Adipose tissue (tissue), 3 donors: ENCODE results near the gene RAMP3. TPM values are rescaled to one million over a fixed set of nuclear protein-coding genes. Genes with fewer than 3 reads are reported as not detected.

ENCODE experiments used
- H3K27ac ChIP-seq: one replicate; pipeline ENCODE4 v1.5.1; 2013; ENCODE audit warnings: low read depth, low read length
- WGBS, 3 donors: extraction: QIAGEN DNeasy Blood & Tissue Kit; methylation state at CpG; one replicate each; pipeline ENCODE4 v1.1.7; 2013; 5-methylcytosine and 5-hydroxymethylcytosine counted together
- polyA plus RNA-seq, 3 donors: library from polyadenylated mRNA; stranded (reverse); fragments of 200-250 nt; gene quantifications; one replicate each; pipeline ENCODE4 v1.2.3, GENCODE V29; 2013
- donor health status: healthy with polysubstance abuse.
- donor health status: Bipolar disorder and iron deficiency.
- donor health status: healthy.

The RAMP3 gene
- polyA plus RNA-seq, 3 donors: 11.6 to 107 (median 58.5) TPM

DNA sequence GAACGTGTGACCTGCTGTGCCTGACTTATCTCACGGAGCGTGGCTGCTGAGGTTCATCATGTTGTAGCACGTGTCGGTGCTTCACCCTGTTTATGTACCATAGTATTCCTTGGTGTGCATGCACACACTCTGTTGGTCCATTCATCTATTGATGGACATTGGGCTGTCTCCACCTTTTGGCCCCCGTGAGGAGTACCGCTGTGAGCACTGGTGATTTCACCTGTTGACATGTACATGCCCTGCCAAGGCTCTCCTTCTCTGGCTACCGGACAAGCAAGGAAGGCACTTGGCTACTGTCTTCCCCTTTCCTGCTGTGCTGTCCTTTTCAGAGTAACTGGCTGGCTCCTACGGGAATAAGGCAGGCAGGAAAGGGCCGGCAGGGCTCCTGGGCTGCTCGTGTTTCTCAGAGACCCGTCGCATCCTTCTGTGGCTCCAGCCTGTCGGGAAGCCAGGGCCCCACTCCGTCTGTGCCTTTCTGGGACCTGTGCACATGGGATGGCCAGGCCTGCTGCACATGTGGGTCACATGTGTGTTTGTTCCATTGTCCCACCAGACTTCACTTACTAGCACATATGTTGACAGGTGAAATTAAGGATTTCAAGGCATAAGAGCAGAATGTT lies 28.3 kb upstream of the RAMP3 start:
- WGBS, 3 donors: 76 to 82% (median 81%) methylated on average over 15 of the region's 15 CpGs
- H3K27ac ChIP-seq: no peak overlapping the region

DNA sequence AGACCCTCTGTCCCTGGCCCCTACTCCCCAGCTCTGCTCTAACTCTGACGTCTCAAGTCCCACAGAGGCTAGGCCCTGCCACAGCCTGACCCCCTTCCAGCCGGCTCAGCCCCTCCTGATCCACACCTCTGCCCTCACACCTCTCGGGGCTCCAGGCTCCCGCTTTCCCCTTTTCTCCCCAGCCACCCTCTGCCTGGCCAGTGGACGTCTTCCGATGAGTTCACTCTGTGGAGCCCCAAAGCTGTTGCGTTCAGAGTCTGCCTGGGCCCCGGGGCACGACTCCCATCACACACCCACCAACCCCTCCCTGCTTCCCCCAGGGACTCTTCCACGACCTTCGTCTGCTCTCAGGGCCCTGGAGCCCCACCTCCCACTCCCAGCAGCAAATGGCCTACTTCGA lies 27.7 kb upstream of the RAMP3 start:
- H3K27ac ChIP-seq: no peak overlapping the region
- WGBS, 3 donors: 68 to 80% (median 69%) methylated on average over 12 of the region's 12 CpGs

DNA sequence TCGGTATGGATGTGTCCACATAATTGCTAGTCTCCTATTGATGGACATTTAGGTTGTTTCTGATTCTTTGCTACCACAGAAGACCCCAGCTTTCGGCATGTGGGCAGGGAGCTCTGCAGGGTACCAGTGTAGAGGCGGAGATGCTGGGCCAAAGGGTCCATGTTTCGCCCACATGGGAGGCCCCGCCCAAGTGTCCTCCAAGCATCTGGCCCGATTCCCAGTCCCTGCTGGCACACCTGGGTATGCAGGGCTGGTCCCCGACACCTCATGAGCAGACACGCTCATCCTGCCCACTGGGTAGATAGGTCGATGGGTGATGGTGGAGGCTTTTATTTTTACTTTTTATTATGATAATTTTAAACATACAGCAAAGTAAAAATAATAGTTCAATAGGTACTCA lies 26.7 kb upstream of the RAMP3 start:
- no peak overlapping the region for H3K27ac ChIP-seq
- WGBS, 3 donors: 57 to 90% (median 86%) methylated on average over 9 of the region's 9 CpGs

DNA sequence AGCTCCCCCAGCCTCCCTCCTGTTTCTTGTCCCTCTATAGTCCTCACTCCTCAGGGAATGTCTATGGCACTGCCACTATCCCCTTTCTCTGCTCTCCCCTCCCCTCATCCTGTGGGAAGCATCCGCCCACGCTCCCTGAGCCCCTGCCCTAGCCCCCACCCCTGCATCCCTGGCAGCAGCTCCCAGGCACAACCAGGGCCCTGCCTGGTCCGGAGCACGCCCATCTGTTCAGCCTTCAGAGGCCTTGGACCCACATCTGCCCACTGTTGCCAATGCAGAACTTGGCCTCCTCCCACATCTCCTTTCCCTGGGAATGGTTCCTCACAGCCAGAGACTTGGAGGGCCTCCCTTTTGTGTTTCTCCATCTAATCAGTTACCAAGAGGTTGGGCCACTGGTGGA lies 25.7 kb upstream of the RAMP3 start:
- H3K27ac ChIP-seq: no peak overlapping the region
- WGBS, 3 donors: 68 to 70% (median 69%) methylated on average over 4 of the region's 4 CpGs

DNA sequence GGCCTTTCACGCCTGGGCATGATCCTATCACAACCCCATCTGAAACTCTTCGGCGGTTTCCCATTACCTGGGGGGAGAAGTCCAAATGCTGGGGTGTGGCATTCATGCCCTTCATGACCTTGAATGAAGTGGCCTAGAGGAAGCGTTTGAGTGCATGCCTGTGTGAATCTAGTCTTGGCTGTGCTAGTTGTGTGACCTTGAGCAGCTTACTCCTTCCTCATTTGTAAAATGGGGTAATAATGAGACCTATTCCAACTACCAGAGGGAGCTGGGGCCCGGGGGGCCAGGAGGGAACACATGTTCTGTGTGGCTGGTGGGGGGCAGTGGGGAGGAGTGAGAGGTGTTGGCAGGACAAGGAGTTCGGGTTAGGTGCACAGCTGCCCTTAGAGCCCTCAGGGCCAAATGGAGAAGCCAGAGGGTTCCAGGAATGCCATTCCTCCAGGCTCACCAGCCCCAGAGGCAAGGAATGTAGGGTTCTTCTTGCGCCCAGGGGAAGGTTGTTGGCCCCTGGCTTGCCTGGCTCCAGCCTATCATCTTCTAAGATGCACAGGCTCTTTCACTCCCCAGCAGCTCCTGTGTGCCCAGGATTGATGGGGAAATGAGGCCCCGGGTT lies 24.8 kb upstream of the RAMP3 start:
- H3K27ac ChIP-seq: no peak overlapping the region
- WGBS, 3 donors: 55 to 85% (median 80%) methylated on average over 7 to 8 of the region's 8 CpGs

DNA sequence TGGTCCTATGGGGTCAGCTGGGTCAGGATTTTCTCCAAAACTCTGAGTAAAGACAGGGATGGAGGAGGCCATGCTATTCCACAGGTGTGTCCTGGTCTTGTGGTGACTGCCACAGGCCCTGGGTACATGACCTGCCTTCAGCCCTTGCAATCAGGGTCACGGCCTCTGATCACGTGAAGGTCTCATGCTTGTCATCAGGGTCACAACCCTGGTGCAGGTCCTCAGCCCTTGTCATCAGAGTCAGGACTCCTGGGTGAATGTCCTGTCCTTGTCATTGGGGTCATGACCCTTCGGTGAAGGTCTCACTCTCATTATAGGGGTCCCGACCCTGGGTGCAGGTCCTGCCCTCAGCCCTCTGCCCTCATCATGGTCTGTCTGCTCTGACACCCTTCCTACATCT lies 24.2 kb upstream of the RAMP3 start:
- WGBS, 3 donors: 85 to 94% (median 92%) methylated on average over 4 of the region's 4 CpGs

DNA sequence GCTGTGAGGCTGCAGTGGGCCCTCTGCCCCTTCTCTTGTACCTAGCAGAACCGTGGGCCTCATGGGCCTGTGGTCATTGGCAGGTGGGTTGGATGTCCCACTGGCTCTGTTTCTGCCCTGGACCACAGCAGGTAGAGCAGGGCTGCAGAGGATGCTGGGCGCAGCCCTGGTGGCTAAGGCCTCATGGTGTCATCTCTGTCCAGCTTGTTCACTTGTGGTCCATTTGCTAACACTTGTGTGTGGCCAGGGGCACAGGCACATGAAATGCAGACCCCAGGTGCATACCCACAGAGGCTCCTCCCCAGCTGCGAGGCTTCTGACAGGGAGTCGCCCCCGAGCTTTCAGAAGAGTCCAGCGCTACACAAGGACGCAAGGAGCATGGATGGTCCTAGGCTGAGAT lies 23.7 kb upstream of the RAMP3 start:
- 88 to 94% (median 93%) methylated on average over 7 of the region's 7 CpGs for WGBS, 3 donors
- no peak overlapping the region for H3K27ac ChIP-seq

More for the DNA sequence above, 24.2 kb upstream of the RAMP3 start:
- H3K27ac ChIP-seq: no peak overlapping the region

DNA sequence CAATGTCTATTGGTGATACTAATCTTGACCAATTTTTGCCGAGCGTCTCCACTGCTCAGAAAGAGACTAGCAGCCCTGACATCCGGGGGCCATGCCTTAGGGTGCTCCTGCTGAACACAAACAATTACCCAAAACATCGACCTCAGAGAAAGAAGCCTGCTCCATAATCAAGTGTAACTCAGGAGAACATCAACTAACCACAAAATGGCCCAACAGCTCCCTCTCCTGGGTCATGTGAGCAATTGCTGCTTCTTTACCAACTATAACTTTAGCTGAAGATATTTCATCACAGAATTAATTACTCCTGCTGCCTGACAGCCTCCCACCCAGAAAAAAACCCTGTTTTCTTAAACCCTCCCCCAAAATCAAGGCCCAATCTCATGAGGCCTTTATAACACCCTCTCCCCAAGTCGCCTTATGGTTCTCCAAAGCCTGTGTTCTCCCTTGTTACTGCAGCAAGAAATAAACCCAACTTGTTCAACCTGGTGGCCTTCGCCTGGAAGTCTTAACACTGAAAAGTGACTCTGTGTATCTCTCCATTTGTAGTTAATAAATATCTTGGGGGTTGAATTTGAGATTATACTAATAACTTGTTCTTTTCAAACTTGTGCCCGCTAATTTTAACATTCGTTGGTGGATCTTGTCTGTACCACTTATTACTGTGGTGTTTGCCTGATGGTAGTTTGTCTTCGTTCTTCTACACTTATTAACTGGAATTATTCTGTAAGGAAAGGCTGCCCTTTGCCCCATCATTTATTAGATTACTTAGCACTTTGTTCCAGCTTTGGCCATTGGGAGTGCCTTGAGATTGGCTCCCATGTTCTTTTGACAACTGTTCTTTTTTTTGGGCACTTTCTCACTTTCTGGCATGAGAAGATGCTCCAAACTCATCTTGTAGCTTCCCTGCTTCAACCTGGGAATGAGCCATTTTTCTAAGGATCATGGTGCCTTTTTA lies 21.2 kb upstream of the RAMP3 start:
- 35 to 44% (median 42%) methylated on average over 9 of the region's 9 CpGs for WGBS, 3 donors
- H3K27ac ChIP-seq: no peak overlapping the region

DNA sequence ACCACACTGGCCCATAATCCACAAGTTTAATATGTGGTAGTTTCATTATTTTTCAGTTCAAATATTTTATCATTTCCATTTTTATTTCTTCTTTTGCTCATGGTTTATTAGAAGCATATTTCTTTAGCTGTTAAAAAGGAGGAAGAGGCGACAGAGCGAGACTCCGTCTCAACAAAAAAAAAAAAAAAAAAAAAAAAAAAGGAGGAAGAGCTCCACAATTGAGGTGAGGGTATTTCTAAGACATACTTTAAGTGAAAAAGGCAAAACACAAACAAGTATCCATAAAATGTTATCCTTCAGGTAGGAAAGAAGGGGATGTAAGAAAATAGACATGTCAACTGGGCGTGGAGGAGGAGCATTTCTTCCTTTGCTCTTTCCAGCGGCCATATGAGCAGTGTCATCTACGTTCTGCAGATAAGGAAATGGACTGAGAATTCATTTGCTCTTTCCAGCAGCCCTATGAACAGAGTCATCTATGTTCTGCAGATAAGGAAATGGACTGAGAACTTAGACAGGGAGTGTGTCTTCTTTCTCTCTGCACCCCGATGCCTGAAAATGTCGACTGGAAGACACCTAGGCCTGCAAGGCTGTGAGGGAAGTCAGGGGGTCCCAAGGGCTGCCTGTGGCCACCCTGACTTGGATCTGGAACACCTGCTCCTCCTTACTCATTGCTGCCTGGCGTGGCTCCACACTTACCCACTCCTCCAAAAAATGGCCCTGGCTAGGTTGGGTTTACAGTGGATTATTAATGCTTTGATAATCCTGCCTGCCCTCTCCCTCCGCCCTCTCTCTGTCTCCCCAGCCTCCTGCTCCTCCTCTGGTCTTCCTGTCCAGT lies 18.9 kb upstream of the RAMP3 start:
- no peak overlapping the region for H3K27ac ChIP-seq
- WGBS, 3 donors: 67 to 75% (median 69%) methylated on average over 10 of the region's 10 CpGs

DNA sequence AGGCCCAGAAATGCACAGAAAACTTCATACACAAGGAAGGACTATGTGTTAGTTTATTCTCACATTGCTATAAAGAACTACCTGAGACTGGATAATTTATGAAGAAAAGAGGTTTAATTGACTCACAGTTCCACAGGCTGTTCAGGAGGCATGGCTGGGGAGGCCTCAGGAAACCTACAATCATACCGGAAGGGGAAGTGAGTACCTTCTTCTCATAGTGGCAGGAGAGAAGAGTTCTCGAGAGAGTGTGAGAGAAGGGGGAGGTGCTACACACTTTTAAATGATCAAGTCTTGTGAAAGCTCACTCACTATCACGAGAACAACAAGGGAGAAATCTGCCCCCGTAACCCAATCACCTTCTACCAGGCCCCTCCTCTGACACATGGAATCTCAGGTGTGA lies 16.8 kb upstream of the RAMP3 start:
- 57 to 84% (median 59%) methylated on average over 4 of the region's 4 CpGs for WGBS, 3 donors
- H3K27ac ChIP-seq: no peak overlapping the region

DNA sequence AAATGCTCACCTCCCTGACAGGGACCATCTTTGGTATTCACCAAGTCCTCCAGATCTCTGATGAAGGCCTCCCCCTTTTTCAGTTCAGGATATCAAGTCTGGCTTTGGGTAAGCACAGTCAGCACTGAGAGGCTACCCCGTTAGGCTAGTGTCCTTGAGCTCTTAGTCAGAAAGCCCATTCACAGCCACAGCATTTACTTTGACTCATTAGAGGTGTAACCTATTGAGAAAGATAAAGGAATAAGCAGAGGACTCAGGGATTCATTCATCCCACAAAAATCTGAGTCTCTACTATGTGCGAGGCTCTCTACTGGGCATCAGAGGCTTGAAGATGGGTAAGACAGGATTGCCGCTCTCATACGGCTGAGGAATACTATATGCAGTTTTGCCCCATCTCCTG lies 14.0 kb upstream of the RAMP3 start:
- H3K27ac ChIP-seq: no peak overlapping the region
- 80 to 92% (median 87%) methylated on average over 4 of the region's 4 CpGs for WGBS, 3 donors

DNA sequence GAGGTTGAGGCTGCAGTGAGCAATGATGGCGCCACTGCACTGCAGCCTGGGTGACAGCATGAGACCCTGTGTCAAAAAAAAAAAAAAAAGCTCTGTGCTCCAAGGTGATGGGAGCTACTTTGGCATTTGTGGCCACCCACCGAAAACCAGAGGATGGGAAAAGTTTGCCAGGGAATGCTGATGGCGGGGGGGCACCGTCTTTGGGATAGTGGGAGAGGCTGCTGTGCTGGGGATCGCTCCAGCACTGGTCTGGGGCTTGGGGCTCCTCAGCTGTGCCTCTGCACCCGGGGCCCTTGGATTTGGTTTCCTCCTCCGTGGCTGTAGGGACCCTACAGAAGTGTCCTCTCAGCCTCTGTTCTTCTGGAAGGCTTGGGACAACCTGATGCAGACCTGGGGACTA lies 11.7 kb upstream of the RAMP3 start:
- no peak overlapping the region for H3K27ac ChIP-seq
- WGBS, 3 donors: 79 to 92% (median 80%) methylated on average over 7 of the region's 7 CpGs

DNA sequence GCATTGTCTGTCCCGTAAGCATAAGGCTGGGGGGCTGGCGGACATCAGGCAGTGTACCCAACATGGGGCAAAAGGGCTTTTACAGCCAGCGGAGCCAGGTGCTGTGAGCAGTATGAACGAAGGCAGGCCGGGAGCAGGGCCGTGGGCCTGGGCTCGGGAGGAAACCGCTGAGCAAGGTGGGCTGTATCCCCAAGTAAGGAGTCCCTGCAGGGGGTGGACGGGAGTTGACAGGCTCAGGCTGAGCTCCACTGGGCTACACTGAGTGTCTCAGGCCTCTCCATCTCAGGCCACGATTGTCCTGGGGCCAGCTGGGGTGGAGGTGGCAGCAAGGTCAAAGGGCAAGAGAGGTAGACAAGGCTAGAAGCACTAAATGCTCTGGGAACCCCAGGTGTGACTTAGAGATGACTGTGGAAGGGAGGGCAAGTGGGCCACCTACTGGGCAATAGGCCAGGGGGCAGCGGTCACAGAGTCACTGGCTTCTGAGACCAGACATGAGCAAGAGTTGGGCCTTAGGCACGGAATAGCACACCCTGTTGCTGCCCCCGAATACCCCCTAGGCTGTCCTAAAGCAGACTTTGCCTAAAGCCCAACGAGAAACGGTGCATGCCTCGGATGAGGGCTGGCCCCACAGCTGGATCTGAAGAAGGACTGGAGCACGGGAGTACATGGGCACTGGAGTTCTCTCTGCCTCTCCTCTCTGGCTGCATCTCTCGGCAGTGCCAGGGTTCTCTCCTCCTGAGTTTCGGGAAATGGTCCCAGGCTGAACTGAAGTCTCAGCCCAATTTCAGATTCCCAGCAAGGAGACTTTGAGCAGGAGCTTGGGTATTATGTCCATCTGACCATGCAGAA lies 10.8 kb upstream of the RAMP3 start:
- 80 to 87% (median 81%) methylated on average over 19 of the region's 19 CpGs for WGBS, 3 donors

DNA sequence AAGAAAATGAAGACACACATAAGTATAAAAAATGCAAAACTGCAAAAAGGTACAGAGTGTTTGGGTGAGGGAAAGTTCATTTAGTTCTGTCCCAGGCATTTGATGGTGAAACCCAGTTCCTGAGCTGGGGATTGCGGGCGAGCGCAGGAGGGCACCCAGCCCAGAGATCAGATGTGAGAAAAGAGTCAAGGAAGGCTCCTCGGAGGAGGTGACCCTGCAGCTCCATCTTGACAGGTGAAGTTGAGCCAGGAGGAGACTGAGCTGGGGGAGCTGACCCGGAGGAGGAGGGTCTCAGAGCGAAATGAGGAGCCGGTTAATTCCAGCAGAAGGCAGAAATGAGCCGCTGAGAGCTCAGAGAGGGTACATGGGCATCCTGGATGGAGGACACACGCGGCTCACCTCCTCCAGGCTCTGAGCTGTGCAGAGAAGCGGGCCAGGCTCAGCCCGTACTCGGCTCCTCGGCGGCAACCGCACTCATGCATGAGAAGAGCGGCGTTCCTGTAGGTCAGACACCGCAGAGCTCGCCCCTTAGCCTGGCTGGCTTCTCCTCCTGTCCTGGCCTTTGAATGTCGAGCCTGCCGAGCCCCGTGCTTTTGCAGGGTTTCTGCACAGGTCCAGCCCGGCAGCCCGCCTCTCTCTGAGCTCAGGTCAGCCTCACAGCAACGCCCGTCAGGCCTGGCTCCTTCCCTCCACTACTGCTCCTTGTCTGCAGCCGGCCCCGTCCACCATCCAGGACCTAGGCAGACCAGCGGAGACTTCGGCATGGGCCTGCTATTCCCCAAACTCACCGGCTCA lies 9.5 kb upstream of the RAMP3 start:
- no peak overlapping the region for H3K27ac ChIP-seq
- WGBS, 3 donors: 54 to 69% (median 57%) methylated on average over 32 of the region's 32 CpGs

More for the DNA sequence above, 10.8 kb upstream of the RAMP3 start:
- no peak overlapping the region for H3K27ac ChIP-seq

DNA sequence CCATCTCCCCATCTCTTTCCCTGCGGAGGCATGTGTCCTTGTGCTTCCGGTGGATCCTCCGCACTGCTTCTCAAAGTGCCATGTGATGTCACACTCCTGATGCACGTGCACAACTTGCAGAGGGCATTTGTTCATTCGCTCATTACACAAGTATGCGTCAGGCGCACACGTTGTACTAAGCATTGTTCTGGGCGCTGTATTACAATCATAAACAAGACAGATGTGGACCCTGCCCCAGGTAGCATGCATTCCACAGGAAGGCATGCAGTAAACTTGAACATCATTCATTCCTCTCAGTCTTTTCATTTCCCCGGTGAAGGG lies 9.0 kb upstream of the RAMP3 start:
- 76 to 82% (median 79%) methylated on average over 10 of the region's 10 CpGs for WGBS, 3 donors
- no peak overlapping the region for H3K27ac ChIP-seq

DNA sequence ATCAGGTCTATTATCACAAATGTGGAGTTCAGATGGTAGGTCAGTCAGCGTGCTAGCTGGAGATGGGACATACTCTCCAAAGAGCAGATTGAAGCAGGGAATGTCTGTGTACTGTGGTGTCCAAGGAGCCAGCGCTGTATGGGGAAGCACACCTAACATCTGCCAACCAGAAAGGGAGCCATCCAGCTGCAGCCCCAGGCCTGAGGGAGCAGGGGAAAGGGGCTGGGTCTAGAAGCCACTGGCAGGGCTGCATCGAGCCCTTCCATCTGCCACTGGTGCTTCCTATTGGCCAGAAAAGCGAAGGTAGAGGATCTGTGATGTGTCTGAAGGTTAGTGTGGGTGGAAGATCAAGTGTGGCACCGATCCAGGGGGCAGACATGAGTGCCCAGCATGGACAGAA lies 8.0 kb upstream of the RAMP3 start:
- WGBS, 3 donors: 69 to 75% (median 71%) methylated on average over 5 of the region's 5 CpGs
- no peak overlapping the region for H3K27ac ChIP-seq

DNA sequence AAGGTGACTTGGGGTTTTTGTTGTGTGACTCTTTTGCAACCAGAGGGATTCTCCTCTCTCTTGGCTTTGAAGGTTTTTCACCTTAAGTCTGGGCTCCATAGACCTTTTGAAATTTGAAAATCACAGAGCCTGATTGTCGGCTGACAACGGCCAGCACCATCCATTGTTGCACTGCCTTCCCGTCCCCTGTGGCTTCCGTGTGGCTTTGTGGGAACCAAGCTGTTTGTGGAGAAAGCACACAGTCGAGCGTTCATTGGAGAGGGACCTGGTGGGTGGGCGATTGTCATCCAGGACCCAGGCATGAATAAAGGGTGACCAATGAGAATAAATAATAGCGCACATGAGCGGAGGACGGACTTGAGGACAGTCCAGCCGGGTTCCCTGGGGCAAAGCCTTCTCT lies 7.4 kb upstream of the RAMP3 start:
- WGBS, 3 donors: 68 to 84% (median 83%) methylated on average over 11 of the region's 11 CpGs
- no peak overlapping the region for H3K27ac ChIP-seq
